ENCODE results near the gene C6orf89.

Gene C6orf89

GRCh38 chr6:36920546-36920945, 34.8 kb downstream of the C6orf89 start:
- POLR2A ChIA-PET = no interaction called here
- H3K4me3 ChIP-seq (ENCODE audit: low read depth, low read length) = no peak overlapping the region
- no peak for TF ChIP-seq CTCF (IDR thresholded peaks at IDR 0.05; ENCODE audit: insufficient read depth, low read length, missing control alignments)
- no peak for DNase-seq (ENCODE audit: low read depth, low spot score)
- CTCF ChIA-PET = no interaction called here

- ChIA-PET POLR2A (no interaction called here), CTCF (interaction anchor here (0.9 to 1.2 kb wide), 2 partner anchors 38 to 72 kb away, joined by 4 read pairs; partner anchors contain the start of gene C6orf89)
- no peak for TF ChIP-seq CTCF (IDR thresholded peaks at IDR 0.05; ENCODE audit: insufficient read depth, low read length, missing control alignments)
- DNase-seq (ENCODE audit: low read depth, low spot score) = no peak
- H3K4me3 ChIP-seq (ENCODE audit: low read depth, low read length) = no peak overlapping the region
Observed at GRCh38 chr6:36924131-36924530, 38.4 kb downstream of the C6orf89 start.

DNA sequence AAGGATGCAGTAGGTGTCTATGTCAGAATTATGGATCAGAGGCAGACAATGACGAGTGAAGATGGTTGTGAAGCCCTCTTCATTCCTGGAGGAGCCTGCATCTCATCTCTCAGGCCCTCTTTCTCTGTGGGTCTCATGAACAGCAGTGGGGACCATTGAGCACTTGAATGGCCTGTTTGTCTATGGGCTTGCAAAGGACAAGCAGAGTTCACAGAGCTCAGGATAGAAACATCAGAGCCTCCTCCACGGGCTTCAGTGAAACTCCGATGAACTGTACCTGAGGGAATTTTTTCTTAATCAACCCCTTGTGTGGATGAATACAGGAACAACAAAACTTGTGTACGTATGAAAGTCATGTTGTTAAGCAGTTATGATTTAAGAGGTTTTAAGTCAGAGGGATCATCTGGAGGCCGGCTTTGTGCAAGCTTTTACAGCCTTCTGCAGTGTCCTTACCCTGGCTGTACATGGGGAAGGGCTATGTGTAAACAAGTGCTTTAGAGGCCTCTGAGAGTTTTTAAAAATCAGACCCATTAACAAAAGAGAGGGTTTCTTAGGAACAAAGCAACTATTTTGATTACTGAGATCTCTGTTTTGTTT, 39.1 kb downstream of the C6orf89 start:
- no peak overlapping the region for H3K4me3 ChIP-seq (ENCODE audit: low read depth, low read length)
- TF ChIP-seq CTCF (IDR thresholded peaks at IDR 0.05; ENCODE audit: insufficient read depth, low read length, missing control alignments) = no peak
- ChIA-PET CTCF (interaction anchor here (1.2 kb wide), 1 partner anchor 73 kb away, joined by 4 read pairs; no protein-coding TSS in a partner anchor), POLR2A (no interaction called here)
- no peak for DNase-seq (ENCODE audit: low read depth, low spot score)

DNA sequence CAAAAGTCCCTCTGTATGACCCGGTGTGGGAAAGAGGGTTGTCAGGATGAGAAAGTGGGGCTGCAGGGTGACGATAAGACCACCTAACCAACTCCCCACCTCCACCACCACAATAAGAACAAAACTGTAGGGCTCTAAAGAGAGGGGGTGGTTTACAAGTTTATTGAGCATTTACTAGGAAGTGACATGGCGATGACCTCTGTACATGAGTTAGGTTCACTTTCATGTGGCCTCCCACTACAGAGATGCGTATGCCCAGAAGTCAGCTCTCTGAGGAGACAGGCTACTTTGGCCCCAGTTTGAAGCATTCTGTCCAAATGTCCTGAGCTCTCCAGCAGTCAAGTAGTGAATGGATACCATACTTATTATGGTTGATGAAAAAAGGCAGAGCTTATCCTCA, 40.1 kb downstream of the C6orf89 start:
- CTCF ChIA-PET = no interaction called here
- TF ChIP-seq CTCF (IDR thresholded peaks at IDR 0.05; ENCODE audit: insufficient read depth, low read length, missing control alignments) = no peak

DNA sequence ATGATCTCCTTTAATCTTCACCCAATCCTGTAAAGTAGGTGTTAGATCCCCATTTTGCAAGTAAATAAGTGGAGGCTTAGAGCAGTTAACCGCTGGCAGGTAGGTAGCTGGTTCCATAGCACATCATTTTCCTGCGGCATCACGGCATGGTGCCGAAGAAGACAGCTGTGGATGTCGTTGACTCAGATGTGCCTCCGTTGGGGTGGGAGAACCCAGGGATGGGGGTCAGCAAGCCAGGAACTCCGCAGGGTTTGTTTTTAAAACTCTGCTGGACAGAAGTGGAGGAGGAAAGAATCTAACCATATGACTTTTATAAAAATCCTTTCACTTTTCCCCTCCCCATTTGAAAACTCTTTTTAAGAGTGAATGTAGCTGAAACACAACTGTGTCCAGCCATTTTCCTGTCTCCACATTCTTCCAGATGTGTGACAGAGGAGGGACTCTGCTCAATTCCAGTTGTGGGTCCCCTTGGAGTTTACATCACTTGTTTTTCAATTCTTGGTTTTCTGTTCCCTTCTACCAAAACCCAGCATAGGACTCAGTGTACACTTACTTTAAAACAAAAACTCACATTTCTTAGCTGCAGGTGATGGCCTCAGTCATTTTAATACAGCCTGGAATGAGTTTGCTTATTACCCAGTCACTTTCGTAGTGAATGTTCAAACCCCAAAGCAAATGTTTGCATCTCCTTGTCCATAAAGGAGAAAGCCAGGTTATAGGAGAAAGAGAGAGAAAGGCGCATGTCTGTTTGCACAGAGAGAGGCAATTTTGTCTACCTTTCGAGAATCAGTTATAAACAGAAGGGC, 41.2 kb downstream of the C6orf89 start:
- ChIA-PET CTCF (interaction anchor here (1.1 to 1.2 kb wide), 3 partner anchors 10 to 161 kb away, joined by 3 to 4 read pairs (median 3); no protein-coding TSS in a partner anchor), POLR2A (no interaction called here)
- no peak for DNase-seq (ENCODE audit: low read depth, low spot score)
- H3K4me3 ChIP-seq (ENCODE audit: low read depth, low read length) = no peak overlapping the region
- no peak for TF ChIP-seq CTCF (IDR thresholded peaks at IDR 0.05; ENCODE audit: insufficient read depth, low read length, missing control alignments)

More for the DNA sequence above, 40.1 kb downstream of the C6orf89 start:
- H3K4me3 ChIP-seq (ENCODE audit: low read depth, low read length) = no peak overlapping the region
- POLR2A ChIA-PET = no interaction called here
- no peak for DNase-seq (ENCODE audit: low read depth, low spot score)
